C4-2B (cell line): Measurements from ENCODE around the gene TXN2.

Source experiments
- ZFX ChIP-seq: fragments of 450-650 bp; IDR thresholded peaks from 2 replicates; pipeline ENCODE4 v1.6.1; 2017
- TF ChIP-seq, protein P1 (sequence below): fragments of 450-650 bp; conservative IDR thresholded peaks from 2 replicates; pipeline ENCODE4 v1.5.1; 2017; ENCODE audit warnings: mild to moderate bottlenecking

DNA sequence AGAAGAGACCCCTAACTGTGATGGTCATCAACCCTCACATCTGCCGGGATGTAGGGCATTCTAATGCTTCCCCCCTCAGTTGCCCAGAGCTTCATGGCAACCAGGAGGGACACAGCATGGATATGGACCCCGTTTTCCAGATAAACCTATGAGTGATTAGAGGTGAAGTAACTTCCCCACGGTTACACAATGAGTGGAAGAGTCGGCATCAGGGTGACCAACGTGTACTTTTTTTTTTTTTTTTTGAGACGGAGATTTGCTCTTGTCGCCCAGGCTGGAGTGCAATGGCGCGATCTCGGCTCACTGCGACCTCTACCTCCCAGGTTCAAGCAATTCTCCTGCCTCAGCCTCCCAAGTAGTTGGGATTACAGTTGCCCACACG lies 25.0 kb downstream of the TXN2 start:
- TF ChIP-seq, protein P1, sequence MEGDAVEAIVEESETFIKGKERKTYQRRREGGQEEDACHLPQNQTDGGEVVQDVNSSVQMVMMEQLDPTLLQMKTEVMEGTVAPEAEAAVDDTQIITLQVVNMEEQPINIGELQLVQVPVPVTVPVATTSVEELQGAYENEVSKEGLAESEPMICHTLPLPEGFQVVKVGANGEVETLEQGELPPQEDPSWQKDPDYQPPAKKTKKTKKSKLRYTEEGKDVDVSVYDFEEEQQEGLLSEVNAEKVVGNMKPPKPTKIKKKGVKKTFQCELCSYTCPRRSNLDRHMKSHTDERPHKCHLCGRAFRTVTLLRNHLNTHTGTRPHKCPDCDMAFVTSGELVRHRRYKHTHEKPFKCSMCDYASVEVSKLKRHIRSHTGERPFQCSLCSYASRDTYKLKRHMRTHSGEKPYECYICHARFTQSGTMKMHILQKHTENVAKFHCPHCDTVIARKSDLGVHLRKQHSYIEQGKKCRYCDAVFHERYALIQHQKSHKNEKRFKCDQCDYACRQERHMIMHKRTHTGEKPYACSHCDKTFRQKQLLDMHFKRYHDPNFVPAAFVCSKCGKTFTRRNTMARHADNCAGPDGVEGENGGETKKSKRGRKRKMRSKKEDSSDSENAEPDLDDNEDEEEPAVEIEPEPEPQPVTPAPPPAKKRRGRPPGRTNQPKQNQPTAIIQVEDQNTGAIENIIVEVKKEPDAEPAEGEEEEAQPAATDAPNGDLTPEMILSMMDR: no peak
- no peak for TF ChIP-seq ZFX
